Stimulated activated CD8-positive, alpha-beta memory T cell treated with anti-CD3 and anti-CD28 coated beads, Interleukin-12 subunit alpha, Interleukin-12 subunit beta, amount 100 ng/mL, for 4 hours (primary cell): ENCODE measurements around the gene C5orf52.
"Not testable (repeated sequence)": the region's sequence is repeated elsewhere in the genome, so short reads cannot be mapped to it uniquely, and the experiment has no call there.

Source experiments
- DNase-seq: peaks from one replicate; pipeline ENCODE4 v3.0.0-alpha.2; 2020; ENCODE audit warnings: low read depth

C5orf52 gene

DNA sequence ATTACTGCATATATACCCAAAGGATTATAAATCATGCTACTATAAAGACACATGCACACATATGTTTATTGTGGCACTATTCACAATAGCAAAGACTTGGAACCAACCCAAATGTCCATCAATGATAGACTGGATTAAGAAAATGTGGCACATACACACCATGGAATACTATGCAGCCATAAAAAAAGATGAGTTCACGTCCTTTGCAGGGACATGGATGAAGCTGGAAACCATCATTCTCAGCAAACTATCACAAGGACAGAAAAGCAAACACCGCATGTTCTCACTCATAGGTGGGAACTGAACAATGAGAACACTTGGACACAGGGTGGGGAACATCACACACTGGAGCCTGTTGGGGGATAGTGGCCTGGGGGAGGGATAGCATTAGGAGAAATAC lies 55.3 kb downstream of the C5orf52 start:
- DNase-seq = not testable (repeated sequence)

DNA sequence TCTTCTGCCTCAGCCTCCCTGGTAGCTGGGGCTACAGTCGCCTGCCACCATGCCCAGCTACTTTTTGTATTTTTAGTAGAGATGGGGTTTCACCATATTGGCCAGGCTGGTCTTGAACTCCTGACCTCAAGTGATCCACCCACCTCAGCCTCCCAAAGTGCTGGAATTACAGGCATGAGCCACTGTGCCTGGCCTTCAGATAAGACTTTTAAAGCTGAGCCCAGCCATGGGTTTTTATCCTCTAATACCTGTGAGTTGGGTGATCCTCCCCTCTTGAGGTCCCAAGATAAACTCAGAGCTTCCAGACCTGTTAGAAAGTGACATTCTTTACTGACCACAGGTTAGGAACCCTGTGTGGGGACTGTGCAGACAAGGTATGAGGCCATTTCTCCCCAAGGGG lies 56.5 kb downstream of the C5orf52 start:
- not testable (repeated sequence) for DNase-seq
